KOPT-K1 (cell line): Measurements from ENCODE around the gene THAP4.
"Not testable (repeated sequence)": the region's sequence is repeated elsewhere in the genome, so short reads cannot be mapped to it uniquely, and the experiment has no call there.

Experiments
- H3K27ac ChIP-seq: fragments of 200-600 bp; sonication (generic); 2 replicates; pipeline ENCODE4 v1.5.1; 2016; ENCODE audit warnings: antibody characterized with exemption, mild to moderate bottlenecking, low read depth, low read length; ENCODE audit not compliant: poor library complexity, severe bottlenecking
- H3K36me3 ChIP-seq: fragments of 200-600 bp; sonication (generic); 2 replicates; pipeline ENCODE4 v1.5.1; 2017; ENCODE audit warnings: antibody characterized with exemption, mild to moderate bottlenecking, low read length, moderate library complexity; ENCODE audit not compliant: insufficient read depth
- H3K9me3 ChIP-seq: fragments of 200-600 bp; sonication (generic); 2 replicates; pipeline ENCODE4 v1.5.1; 2017; ENCODE audit warnings: antibody characterized with exemption, low read length, mild to moderate bottlenecking; ENCODE audit not compliant: insufficient read depth, poor library complexity, severe bottlenecking

Gene THAP4

DNA sequence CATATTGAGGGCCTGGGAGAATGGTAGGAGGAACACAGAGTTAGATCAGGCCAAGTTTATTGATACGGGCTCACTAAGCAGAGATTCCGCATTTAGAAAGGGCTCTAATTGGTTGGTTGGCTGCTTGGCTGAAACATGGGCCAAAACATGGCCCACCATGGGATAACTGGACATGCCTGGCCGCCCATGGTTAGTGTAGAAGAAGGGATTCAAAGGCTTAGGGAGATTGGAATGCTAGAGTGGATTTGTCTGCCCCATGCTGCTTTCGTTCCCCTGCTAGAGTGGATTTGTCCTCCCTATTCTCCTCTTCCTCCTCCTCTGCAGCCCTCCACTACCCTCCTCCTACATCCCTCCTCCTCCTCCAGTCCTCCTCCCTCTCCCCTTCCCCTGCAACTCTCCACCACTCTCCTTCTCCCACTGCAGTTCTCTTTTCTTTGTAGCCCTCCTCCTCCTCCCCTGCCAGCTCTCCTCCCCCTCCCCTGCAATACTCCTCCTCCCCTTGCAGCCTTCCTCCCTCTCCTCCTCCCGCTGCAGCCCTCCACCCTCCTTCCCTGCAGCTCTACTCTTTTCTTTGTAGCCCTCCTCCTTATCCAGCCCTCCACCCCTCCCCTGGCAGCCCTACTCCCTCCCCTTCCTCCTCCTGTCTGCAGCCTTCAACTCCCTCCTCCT lies 61.2 kb downstream of the THAP4 start:
- Histone ChIP-seq H3K27ac (no peak overlapping the region), H3K9me3 (no peaks in the 10 kb centered on the region), H3K36me3 (no peaks in the 10 kb centered on the region)

DNA sequence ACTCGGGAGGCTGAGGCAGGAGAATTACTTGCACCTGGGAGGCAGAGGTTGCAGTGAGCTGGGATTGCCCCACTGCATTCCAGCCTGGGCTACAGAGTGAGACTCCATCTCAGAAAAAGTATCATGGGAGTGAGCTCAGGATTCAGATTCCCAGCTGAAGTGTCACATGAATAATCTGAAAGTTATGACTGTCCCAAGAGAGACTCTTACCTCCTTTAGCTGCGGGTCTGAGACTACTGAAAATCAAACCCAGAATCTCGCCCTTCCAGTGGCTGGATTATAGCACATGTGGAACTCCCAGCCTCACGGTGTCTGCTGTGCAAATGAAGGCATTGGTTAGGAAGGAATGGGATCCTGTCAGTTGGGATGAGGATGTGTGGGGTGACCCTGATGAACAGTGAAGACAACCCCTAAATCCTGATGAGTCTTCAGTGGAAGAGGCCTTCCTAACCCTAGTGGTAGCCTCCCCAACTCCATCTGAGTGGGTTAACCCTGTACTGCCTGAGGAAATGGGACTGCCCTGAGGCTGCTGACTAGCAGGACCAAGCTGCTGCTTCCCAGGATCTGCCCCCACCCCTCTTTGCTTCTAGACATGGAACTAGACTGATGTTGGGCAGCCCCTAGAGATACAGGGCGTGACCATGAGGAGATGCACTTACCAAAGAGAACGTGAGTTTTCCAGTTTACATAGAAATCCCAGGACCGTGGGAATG lies 61.9 kb downstream of the THAP4 start:
- H3K36me3 ChIP-seq, result no peaks in the 10 kb centered on the region
- no peak overlapping the region for H3K27ac ChIP-seq

DNA sequence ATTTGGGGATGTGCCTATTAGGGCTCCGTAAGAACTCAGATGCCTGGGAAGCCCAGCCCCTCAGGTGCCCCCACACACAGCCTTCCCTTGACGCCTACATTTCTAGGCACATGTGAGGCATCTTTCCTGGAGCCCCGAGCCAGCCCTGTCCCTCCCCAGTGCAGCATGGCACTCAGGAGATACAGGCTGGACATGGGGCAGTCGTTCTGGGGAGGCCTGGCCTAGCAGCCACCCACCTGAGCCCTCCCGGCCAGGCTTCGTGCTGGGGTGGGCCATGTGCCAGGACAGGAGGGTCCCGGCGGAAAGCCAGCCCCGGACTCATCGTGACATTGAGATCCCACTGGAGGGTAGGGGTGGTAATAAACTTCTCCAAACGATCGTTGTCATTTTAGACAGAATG lies 63.2 kb downstream of the THAP4 start:
- Histone ChIP-seq H3K9me3 (no peaks in the 10 kb centered on the region), H3K27ac (no peak overlapping the region), H3K36me3 (no peaks in the 10 kb centered on the region)

More for the DNA sequence above, 61.9 kb downstream of the THAP4 start:
- H3K9me3 ChIP-seq, result no peaks in the 10 kb centered on the region

DNA sequence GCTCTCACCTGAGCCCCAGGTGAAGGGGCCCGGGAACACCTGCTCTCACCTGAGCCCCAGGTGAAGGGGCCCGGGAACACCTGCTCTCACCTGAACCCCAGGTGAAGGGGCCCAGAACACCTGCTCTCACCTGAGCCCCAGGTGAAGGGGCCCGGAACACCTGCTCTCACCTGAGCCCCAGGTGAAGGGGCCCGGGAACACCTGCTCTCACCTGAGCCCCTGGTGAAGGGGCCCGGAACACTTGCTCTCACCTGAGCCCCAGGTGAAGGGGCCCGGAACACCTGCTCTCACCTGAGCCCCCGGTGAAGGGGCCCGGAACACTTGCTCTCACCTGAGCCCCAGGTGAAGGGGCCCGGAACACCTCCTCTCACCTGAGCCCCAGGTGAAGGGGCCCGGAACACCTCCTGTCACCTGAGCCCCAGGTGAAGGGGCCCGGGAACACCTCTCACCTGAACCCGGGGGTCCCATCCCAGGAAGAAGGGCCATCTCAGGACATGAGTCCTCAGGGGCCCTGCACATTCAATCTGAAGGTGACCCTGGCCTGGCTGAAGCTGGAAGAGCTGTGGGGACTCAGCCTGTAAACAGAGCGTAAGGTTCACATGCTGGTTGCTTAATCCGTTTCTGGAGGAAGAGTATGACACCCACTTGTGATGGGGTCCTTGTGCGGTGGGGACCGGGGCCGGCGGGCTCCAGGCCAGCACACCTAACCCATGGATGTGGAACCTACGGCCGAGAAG lies 63.9 kb downstream of the THAP4 start:
- not testable (repeated sequence) for H3K27ac ChIP-seq, H3K9me3 ChIP-seq, H3K36me3 ChIP-seq

DNA sequence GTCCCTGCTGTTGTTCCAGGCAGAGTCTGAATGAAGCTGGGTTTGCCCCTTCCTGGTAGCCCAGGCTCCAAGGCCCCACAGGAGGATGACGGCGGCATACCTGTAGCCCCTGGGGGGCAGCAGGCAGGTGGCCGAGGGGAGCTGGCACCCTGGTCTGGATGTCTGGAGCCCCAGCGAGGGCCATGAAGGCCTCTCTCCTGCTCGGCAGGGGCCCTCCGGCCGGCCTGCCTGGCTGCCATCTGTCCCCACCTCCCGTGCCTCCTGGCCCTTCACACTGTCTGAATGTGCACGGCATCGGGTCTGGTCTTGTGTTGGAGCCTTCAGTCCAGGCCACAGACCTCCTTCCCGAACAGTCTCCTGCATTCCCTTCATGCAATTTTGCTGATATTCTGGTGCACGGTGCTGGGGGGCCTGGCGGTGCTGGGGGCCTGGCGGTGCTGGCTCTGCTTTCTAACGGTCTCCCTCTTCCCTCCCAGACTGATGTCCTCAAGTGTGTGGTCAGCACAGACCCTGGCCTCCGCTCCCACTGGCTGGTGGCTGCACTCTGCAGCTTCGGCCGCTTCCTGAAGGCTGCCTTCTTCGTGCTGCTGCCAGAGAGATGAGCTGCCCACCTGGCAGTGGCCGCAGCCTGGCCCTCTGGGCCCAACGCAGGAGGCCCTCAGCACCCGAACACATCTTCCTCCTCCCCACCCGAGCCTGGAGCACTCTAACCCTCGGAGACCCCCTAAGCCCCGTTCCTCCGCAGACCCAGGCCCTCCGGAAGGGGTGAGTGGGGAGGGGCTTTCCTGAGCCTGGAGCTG lies 64.9 kb downstream of the THAP4 start:
- Histone ChIP-seq H3K36me3 (no peaks in the 10 kb centered on the region), H3K9me3 (no peaks in the 10 kb centered on the region), H3K27ac (no peak overlapping the region)

DNA sequence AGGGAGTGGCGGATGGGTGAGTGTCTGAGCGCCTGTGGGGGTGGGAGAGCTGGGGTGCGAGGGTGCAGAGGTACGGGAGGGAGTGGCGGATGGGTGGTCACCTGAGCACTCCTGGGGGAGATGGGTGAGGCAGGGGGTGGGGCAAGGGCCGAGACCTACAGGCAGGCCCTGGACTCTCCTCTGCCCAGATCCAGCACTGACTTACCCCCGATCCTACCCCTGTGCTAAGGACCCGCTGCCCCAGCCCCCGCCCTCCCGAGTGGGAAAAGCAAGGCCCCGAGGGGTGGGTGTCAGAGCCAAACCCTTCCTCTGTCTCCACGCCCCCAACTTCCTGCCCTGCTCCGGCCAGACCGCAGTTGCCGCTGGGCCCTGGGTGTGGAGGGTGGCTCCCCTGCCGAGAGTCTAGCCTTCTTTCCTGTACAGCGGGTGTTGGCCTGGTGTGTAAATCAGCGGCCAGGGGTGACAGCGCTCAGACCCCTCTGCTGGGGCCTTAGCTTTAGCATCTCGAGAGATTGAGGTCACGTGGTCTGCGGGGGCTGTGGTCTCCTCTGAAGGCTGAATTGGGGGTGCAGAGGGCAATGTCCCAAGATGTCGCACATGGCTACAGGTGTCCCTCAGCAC lies 65.9 kb downstream of the THAP4 start:
- Histone ChIP-seq H3K36me3 (no peaks in the 10 kb centered on the region), H3K9me3 (no peaks in the 10 kb centered on the region), H3K27ac (no peak overlapping the region)

DNA sequence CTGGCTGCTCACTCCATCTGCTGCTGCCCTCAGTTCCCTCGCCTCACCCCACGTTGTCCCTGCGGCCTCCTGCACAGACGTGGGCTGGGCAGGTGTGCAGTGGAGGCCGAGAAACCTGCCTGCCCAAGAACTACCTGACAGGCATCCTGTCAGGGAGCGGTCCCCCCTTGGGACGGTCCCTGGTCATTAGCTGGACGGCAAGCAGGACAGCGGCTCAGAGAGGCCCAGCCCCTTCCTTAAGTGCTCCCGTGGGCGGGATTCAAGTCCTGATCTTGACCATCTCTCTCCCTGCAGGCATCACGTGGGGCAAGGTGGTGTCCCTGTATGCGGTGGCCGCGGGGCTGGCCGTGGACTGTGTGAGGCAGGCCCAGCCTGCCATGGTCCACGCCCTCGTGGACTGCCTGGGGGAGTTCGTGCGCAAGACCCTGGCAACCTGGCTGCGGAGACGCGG lies 67.1 kb downstream of the THAP4 start:
- H3K9me3 ChIP-seq, result no peaks in the 10 kb centered on the region
- no peak overlapping the region for H3K27ac ChIP-seq
- no peaks in the 10 kb centered on the region for H3K36me3 ChIP-seq

DNA sequence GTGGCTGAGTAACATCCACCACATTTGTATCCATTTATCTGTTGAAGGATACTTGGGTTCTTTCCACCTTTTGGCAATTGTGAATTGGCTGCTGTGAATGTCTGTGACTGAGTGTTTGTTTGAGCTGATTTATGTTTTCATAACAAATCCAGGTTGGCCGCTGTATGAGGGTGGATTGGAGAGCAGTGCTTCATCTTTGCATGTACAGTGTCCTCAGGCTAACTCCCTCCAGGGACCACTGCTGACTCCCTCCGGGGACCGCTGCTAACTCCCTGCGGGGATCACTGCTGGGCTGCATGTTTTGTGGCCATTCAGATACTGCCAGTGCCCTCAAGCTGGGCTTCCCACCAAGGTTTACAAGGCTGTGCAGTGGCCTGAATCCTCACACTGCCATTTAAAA lies 68.2 kb downstream of the THAP4 start:
- H3K27ac ChIP-seq, result no peak overlapping the region
- no peaks in the 10 kb centered on the region for H3K9me3 ChIP-seq
- H3K36me3 ChIP-seq, result no peaks in the 10 kb centered on the region

DNA sequence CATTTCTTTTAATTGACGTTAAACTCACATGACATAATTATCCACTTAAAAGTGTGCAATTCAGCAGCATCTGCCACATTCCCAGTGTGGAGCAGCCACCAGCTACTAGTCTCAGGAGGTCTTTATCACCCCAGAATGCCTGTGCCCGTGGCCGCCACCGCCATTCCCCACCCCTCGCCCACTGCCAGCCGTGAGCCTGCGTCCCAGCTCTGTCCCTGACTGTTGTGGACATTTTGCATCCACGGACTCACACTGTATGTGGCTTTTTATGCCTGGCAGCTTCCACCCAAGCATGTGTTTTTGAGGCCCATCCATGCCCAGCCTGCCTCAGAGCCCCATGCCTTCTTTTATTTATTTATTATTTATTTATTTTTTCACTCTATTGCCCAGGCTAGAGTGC lies 69.2 kb downstream of the THAP4 start:
- no peaks in the 10 kb centered on the region for H3K36me3 ChIP-seq
- no peak overlapping the region for H3K27ac ChIP-seq
- H3K9me3 ChIP-seq, result no peaks in the 10 kb centered on the region

DNA sequence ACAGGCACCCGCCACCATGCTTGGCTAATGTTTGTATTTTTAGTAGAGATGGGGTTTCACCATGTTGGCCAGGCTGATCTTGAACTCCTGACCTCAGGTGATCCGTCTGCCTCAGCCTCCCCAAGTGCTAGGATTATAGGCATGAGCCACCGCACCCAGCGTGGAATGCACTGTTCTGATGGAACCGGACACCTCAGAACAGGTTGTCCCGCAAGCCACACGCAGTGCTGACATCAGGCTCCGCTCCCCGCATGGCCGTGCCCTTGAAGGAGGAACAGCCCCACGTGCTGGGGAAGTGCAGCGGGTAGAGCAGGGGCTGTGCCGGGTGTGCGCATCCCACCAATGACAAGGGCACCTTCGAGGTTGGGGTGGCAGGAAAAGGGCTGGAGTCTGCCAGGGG lies 69.7 kb downstream of the THAP4 start:
- not testable (repeated sequence) for H3K27ac ChIP-seq, H3K36me3 ChIP-seq, H3K9me3 ChIP-seq

DNA sequence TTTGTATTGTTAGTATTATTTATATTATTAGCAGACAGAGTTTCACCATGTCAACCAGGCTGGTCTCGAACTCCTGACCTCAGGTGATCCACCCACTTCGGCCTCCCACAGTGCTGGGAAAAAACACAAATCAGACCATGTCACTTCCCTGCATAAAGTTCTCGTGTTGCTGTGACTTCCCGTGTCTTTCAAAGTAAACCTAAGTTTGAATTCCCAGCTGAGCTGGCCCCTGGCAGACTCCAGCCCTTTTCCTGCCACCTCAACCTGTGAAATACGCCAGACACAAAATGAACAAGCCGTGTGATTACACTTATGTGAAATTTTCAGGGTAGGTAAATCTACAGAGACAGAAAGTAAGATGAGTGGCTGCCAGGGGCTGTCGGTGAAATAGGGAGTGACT lies 70.5 kb downstream of the THAP4 start:
- Histone ChIP-seq H3K9me3 (no peaks in the 10 kb centered on the region), H3K36me3 (no peaks in the 10 kb centered on the region), H3K27ac (no peak overlapping the region)

DNA sequence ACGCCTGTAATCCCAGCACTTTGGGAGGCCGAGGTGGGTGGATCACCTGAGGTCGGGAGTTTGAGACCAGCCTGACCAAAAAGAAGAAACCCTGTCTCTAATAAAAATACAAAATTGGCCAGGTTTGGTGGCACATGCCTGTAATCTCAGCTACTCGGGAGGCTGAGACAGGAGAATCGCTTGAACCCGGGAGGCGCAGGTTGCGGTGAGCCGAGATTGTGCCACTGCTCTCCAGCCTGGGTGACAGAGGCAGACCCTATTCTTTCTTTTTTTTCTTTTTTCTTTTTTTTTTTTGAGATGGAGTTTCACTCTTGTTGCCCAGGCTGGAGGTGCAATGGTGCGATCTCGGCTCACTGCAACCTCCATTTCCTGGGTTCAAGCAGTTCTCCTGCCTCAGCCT lies 70.9 kb downstream of the THAP4 start:
- H3K27ac ChIP-seq, H3K36me3 ChIP-seq, H3K9me3 ChIP-seq: not testable (repeated sequence)

DNA sequence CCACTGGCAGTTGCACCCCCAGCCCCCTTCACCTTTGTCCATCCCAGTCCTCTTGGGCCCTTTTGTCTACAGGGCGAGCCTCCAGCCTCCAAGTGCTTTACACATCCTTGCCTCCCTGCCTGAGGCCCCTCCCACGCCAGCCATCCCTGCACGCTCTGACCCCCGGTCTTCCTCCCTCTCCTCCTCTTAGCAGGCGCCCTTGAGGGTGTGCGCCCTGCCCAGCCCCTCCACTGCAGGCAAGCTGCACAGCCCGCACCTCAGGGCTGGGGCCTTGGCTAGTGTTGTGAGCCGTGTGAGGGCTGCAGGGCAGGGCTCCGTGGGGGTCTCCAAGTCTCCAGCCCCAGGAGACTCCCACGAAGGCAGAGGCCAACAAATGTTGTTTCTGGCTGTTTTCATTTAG lies 71.5 kb downstream of the THAP4 start:
- H3K36me3 ChIP-seq, result no peaks in the 10 kb centered on the region
- H3K27ac ChIP-seq, result no peak overlapping the region
- no peaks in the 10 kb centered on the region for H3K9me3 ChIP-seq

DNA sequence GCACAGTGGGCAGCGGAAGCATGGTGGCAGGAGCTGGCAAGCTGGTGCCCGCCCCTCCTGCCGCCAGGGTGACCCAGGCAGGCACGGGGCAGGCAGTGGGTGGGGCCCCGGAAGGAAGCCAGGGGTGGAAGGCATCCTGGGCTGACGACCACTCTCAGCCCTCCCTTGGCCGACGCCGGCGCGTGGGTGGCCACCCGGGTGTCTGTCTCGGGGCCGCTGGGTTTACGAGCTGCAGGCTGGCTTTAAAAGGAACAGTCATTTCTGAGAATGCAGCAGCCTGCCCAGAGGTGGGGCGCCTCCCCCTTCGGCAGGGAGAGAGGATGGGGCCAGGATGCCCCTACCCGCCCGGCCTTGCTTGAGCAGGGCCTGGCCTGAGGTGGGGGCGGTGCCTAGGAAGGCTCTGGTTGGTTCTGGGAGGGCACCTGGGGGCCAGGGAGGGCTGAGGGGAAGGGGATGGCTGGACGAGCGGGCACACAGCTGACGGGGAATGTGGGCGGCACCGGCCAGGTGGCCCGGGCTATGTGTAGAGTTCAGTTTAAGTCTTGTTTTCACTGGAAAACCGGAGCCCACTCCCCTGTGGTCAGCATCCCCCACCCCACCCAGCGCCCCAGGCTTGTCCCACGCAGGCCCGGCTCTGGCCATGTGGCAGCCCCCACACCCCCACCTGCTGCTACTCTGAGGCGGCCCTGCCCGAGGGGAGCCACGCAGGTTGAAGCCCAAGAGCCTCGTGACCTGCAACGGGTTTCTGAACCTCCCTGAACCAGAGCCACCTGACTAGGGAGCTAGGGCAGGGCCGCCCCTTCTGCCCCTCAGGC lies 72.2 kb downstream of the THAP4 start:
- no peaks in the 10 kb centered on the region for H3K36me3 ChIP-seq
- H3K9me3 ChIP-seq, result no peaks in the 10 kb centered on the region
- no peak overlapping the region for H3K27ac ChIP-seq
